Neuronal stem cell (in vitro differentiated cells): ENCODE results near the gene C5orf24.

Experiments
- DNase-seq: peaks from one replicate; pipeline ENCODE4 v3.0.0-alpha.2; 2013; ENCODE audit warnings: low spot score
- H2AFZ ChIP-seq: one replicate; pipeline ENCODE4 v1.6.1; 2013; ENCODE audit warnings: mild to moderate bottlenecking, low read length, inconsistent platforms
- H2AK5ac ChIP-seq: 2 replicates; pipeline ENCODE4 v1.6.1; 2013; ENCODE audit warnings: low read depth, mild to moderate bottlenecking, inconsistent platforms, low read length, moderate library complexity, mixed read lengths
- H2BK120ac ChIP-seq: 2 replicates; pipeline ENCODE4 v1.6.1; 2013; ENCODE audit warnings: low read depth, mild to moderate bottlenecking, inconsistent platforms, low read length, moderate library complexity, mixed read lengths
- H2BK12ac ChIP-seq: one replicate; pipeline ENCODE4 v1.6.1; 2013; ENCODE audit warnings: low read length, inconsistent platforms
- H2BK15ac ChIP-seq: 2 replicates; pipeline ENCODE4 v1.6.1; 2013; ENCODE audit warnings: mild to moderate bottlenecking, low read length, inconsistent platforms, mixed read lengths
- H2BK5ac ChIP-seq: one replicate; pipeline ENCODE4 v1.6.1; 2013; ENCODE audit warnings: inconsistent platforms, mild to moderate bottlenecking, low read length, moderate library complexity
- H3K14ac ChIP-seq: one replicate; pipeline ENCODE4 v1.6.1; 2013; ENCODE audit warnings: low read length, inconsistent platforms
- H3K18ac ChIP-seq: 2 replicates; pipeline ENCODE4 v1.6.1; 2013; ENCODE audit warnings: low read length, inconsistent platforms
- H3K23ac ChIP-seq: 2 replicates; pipeline ENCODE4 v1.6.1; 2013; ENCODE audit warnings: low read depth, mild to moderate bottlenecking, mixed read lengths, low read length, inconsistent platforms; ENCODE audit not compliant: poor library complexity
- H3K27ac ChIP-seq: replicated peaks from 3 replicates; pipeline ENCODE4 v1.5.1; 2013; ENCODE audit warnings: low read length, inconsistent platforms
- H3K27me3 ChIP-seq, 3 experiments: 2 replicates each; pipeline ENCODE4 v1.6.1; 2013; ENCODE audit warnings: low read length in 3 of 3, mild to moderate bottlenecking in 2 of 3, inconsistent platforms in 1 of 3, low read depth in 1 of 3, mixed read lengths in 1 of 3, moderate library complexity in 1 of 3; ENCODE audit not compliant: control insufficient read depth in 3 of 3, insufficient read depth in 3 of 3
- H3K36me3 ChIP-seq, 2 donors: replicated peaks in 1 of 2; 2 replicates each; pipeline ENCODE4 v1.6.1; 2013; ENCODE audit warnings: low read length in 2 of 2; ENCODE audit not compliant: control insufficient read depth in 2 of 2, insufficient read depth in 2 of 2
- H3K4ac ChIP-seq: 2 replicates; pipeline ENCODE4 v1.6.1; 2013; ENCODE audit warnings: inconsistent platforms, mild to moderate bottlenecking, low read length, moderate library complexity
- H3K4me1 ChIP-seq, 2 donors: 1 replicate in 1 of 2; 2 replicates in 1 of 2; pipeline ENCODE4 v1.6.1; 2013; ENCODE audit warnings: low read length in 2 of 2, low read depth in 1 of 2; ENCODE audit not compliant: control insufficient read depth in 2 of 2, insufficient read depth in 1 of 2
- H3K4me2 ChIP-seq: one replicate; pipeline ENCODE4 v1.6.1; 2013; ENCODE audit warnings: mild to moderate bottlenecking, low read length, inconsistent platforms; ENCODE audit not compliant: insufficient read depth, poor library complexity, severe bottlenecking
- H3K4me3 ChIP-seq, 2 donors: 2 replicates each; pipeline ENCODE4 v1.5.1; 2013; ENCODE audit warnings: low read length in 2 of 2, mild to moderate bottlenecking in 2 of 2, inconsistent platforms in 1 of 2, moderate library complexity in 1 of 2
- H3K79me1 ChIP-seq: one replicate; pipeline ENCODE4 v1.6.1; 2013; ENCODE audit warnings: low read depth, mild to moderate bottlenecking, inconsistent platforms, low read length, moderate library complexity
- H3K9ac ChIP-seq: one replicate; pipeline ENCODE4 v1.6.1; 2013; ENCODE audit warnings: mild to moderate bottlenecking, low read depth, low read length, inconsistent platforms; ENCODE audit not compliant: poor library complexity
- H3K9me3 ChIP-seq, 2 donors: replicated peaks in 1 of 2; 2 replicates each; pipeline versions ENCODE3 to v1.6.1; 2013; ENCODE audit warnings: low read length in 2 of 2, mild to moderate bottlenecking in 2 of 2, inconsistent platforms in 1 of 2, low read depth in 1 of 2, mixed read lengths in 1 of 2, moderate library complexity in 1 of 2; ENCODE audit not compliant: control insufficient read depth in 2 of 2, insufficient read depth in 1 of 2
- H4K8ac ChIP-seq: one replicate; pipeline ENCODE4 v1.6.1; 2013; ENCODE audit warnings: low read depth, mild to moderate bottlenecking, inconsistent platforms, low read length, moderate library complexity
- H4K91ac ChIP-seq: one replicate; pipeline ENCODE4 v1.6.1; 2013; ENCODE audit warnings: low read length, low read depth, mild to moderate bottlenecking, inconsistent platforms; ENCODE audit not compliant: poor library complexity
- WGBS, 2 donors: extraction: QIAGEN DNeasy Blood & Tissue Kit; methylation state at CpG; one replicate each; pipeline ENCODE4 v1.1.7; 2013; ENCODE audit warnings: missing lambda C conversion rate in 2 of 2, mixed read lengths in 1 of 2; ENCODE audit not compliant: insufficient read length in 2 of 2, insufficient replicate concordance in 1 of 2; ENCODE audit errors: extremely low coverage in 2 of 2; 5-methylcytosine and 5-hydroxymethylcytosine counted together

C5orf24 gene

GRCh38 chr5:134887593-134888159, 41.9 kb downstream of the C5orf24 start:
- Histone ChIP-seq H3K36me3 (peaks cover 2 to 24% of the 10 kb centered on the region in 2 donors), H2BK12ac (no peak overlapping the region), H3K4me2 (no peak overlapping the region), H3K4me3 (peak overlapping the region in 1 of 2 donors; percentile 27), H3K4me1 (no peaks in the 10 kb centered on the region), H3K23ac (no peak overlapping the region), H3K4ac (no peak overlapping the region), H3K27me3 (no peaks in the 10 kb centered on the region), H2BK15ac (no peak overlapping the region), H4K8ac (no peak overlapping the region), H3K27ac (no peak overlapping the region), H2AK5ac (no peak overlapping the region), H3K9me3 (peaks cover 0 to 10% of the 10 kb centered on the region in 2 donors), H2AFZ (no peak overlapping the region), H3K79me1 (peaks cover 2% of the 10 kb centered on the region), H3K9ac (no peak overlapping the region), H3K18ac (no peak overlapping the region), H3K14ac (no peak overlapping the region), H4K91ac (no peak overlapping the region), H2BK120ac (no peak overlapping the region), H2BK5ac (no peak overlapping the region)
- no peak for DNase-seq
- no CpG with 5 or more reads among the region's 14 CpGs for WGBS, 2 donors

- no CpG with 5 or more reads among the region's 8 CpGs for WGBS, 2 donors
- Histone ChIP-seq H2AK5ac (no peak overlapping the region), H2BK15ac (no peak overlapping the region), H4K91ac (no peak overlapping the region), H3K27me3 (no peaks in the 10 kb centered on the region), H3K9me3 (peaks cover 0 to 10% of the 10 kb centered on the region in 2 donors), H3K4ac (no peak overlapping the region), H3K36me3 (peaks cover 2 to 35% of the 10 kb centered on the region in 2 donors), H3K9ac (no peak overlapping the region), H2BK12ac (no peak overlapping the region), H2BK120ac (no peak overlapping the region), H3K18ac (no peak overlapping the region), H3K23ac (no peak overlapping the region), H2BK5ac (no peak overlapping the region), H3K4me3 (no peak overlapping the region), H3K4me2 (no peak overlapping the region), H3K14ac (no peak overlapping the region), H2AFZ (no peak overlapping the region), H4K8ac (no peak overlapping the region), H3K4me1 (peaks cover 0 to 3% of the 10 kb centered on the region in 2 donors), H3K27ac (no peak overlapping the region), H3K79me1 (peaks cover 2% of the 10 kb centered on the region)
- no peak for DNase-seq
Measured at GRCh38 chr5:134889335-134889734, 43.6 kb downstream of the C5orf24 start.

GRCh38 chr5:134891473-134891872, 45.7 kb downstream of the C5orf24 start:
- peaks cover 0 to 3% of the 10 kb centered on the region in 2 donors for H3K4me1 ChIP-seq
- H3K18ac ChIP-seq = no peak overlapping the region
- no peak overlapping the region for H2BK12ac ChIP-seq
- no CpG with 5 or more reads among the region's 1 CpG for WGBS, 2 donors
- H2AK5ac ChIP-seq = no peak overlapping the region
- H4K8ac ChIP-seq = no peak overlapping the region
- no peak overlapping the region for H4K91ac ChIP-seq
- H2BK120ac ChIP-seq = no peak overlapping the region
- no peak overlapping the region for H3K4ac ChIP-seq
- no peak overlapping the region for H2BK15ac ChIP-seq
- no peaks in the 10 kb centered on the region for H3K27me3 ChIP-seq
- no peak overlapping the region for H2BK5ac ChIP-seq
- H3K79me1 ChIP-seq = peaks cover 2% of the 10 kb centered on the region
- H3K27ac ChIP-seq = no peak overlapping the region
- H3K4me2 ChIP-seq = no peak overlapping the region
- H3K36me3 ChIP-seq = peaks cover 2 to 48% of the 10 kb centered on the region in 2 donors
- DNase-seq = no peak
- H3K14ac ChIP-seq = no peak overlapping the region
- no peak overlapping the region for H3K4me3 ChIP-seq
- no peak overlapping the region for H3K9ac ChIP-seq
- H3K23ac ChIP-seq = no peak overlapping the region
- H2AFZ ChIP-seq = no peak overlapping the region
- H3K9me3 ChIP-seq = peaks cover 0 to 10% of the 10 kb centered on the region in 2 donors

- Histone ChIP-seq H3K4me2 (no peak overlapping the region), H4K91ac (no peak overlapping the region), H3K4me1 (peaks cover 0 to 3% of the 10 kb centered on the region in 2 donors), H2BK120ac (no peak overlapping the region), H2BK5ac (no peak overlapping the region), H3K18ac (no peak overlapping the region), H3K36me3 (peaks cover 2 to 48% of the 10 kb centered on the region in 2 donors), H3K4me3 (no peak overlapping the region), H3K9me3 (peaks cover 0 to 10% of the 10 kb centered on the region in 2 donors), H4K8ac (no peak overlapping the region), H2BK12ac (no peak overlapping the region), H3K4ac (no peak overlapping the region), H2AK5ac (no peak overlapping the region), H3K9ac (no peak overlapping the region), H2BK15ac (no peak overlapping the region), H3K79me1 (no peaks in the 10 kb centered on the region), H3K27me3 (no peaks in the 10 kb centered on the region), H3K27ac (no peak overlapping the region), H3K23ac (no peak overlapping the region), H2AFZ (no peak overlapping the region), H3K14ac (no peak overlapping the region)
- WGBS, 2 donors = no CpG with 5 or more reads among the region's 3 CpGs
- DNase-seq = no peak
Measured at GRCh38 chr5:134892282-134892681, 46.5 kb downstream of the C5orf24 start.
